ENCODE results near the gene PPP2R2B. TPM values are rescaled to one million over a fixed set of nuclear protein-coding genes. Genes with fewer than 3 reads are reported as not detected.

The PPP2R2B gene
- total and polyA plus RNA-seq, 11 donors, result 0.03 to 2.9 (median 0.30) TPM; not detected in 1

DNA sequence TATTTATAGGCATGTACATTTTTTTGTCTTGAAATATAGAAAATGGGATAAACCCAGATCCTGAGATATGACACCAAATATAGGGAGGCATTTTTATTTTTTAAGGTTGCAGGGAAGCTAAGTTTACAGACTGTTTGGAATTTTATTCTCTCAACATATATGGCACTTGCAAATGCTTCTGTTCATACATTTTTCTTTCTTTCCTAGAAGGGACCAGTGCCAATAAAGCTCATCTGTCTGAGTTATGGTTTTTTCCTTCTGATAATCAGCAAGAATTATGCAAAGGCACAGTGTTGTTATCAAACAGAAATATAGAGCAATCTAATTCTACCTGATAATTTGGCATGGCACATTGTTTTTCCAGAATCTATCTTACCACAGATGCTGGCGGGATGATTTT, 205.7 kb downstream of the PPP2R2B start:
- H3K27ac ChIP-seq, result no peak overlapping the region
- H3K36me3 ChIP-seq, result no peaks in the 10 kb centered on the region
- no peak overlapping the region for H3K4me3 ChIP-seq
- intact Hi-C loops (cut with DNase I), result loop anchor here in 1 of 10 donors (5.0 kb wide), 1 partner anchor 294 kb away; no protein-coding TSS in a partner anchor
- TF ChIP-seq, protein P1, sequence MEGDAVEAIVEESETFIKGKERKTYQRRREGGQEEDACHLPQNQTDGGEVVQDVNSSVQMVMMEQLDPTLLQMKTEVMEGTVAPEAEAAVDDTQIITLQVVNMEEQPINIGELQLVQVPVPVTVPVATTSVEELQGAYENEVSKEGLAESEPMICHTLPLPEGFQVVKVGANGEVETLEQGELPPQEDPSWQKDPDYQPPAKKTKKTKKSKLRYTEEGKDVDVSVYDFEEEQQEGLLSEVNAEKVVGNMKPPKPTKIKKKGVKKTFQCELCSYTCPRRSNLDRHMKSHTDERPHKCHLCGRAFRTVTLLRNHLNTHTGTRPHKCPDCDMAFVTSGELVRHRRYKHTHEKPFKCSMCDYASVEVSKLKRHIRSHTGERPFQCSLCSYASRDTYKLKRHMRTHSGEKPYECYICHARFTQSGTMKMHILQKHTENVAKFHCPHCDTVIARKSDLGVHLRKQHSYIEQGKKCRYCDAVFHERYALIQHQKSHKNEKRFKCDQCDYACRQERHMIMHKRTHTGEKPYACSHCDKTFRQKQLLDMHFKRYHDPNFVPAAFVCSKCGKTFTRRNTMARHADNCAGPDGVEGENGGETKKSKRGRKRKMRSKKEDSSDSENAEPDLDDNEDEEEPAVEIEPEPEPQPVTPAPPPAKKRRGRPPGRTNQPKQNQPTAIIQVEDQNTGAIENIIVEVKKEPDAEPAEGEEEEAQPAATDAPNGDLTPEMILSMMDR (IDR thresholded peaks at IDR 0.05), result no peak
- no peak for TF ChIP-seq POLR2A (IDR thresholded peaks at IDR 0.05)
- ATAC-seq, result no peak
- WGBS, 4 donors, result 78 to 89% (median 82%) methylated on average over 1 of the region's 1 CpG
- peaks cover 0 to 4% (median 0%) of the 10 kb centered on the region in 12 donors for H3K4me1 ChIP-seq
- no peaks in the 10 kb centered on the region for H3K27me3 ChIP-seq
- H3K9me3 ChIP-seq, result no peaks in the 10 kb centered on the region
- DNase-seq, result no peak

DNA sequence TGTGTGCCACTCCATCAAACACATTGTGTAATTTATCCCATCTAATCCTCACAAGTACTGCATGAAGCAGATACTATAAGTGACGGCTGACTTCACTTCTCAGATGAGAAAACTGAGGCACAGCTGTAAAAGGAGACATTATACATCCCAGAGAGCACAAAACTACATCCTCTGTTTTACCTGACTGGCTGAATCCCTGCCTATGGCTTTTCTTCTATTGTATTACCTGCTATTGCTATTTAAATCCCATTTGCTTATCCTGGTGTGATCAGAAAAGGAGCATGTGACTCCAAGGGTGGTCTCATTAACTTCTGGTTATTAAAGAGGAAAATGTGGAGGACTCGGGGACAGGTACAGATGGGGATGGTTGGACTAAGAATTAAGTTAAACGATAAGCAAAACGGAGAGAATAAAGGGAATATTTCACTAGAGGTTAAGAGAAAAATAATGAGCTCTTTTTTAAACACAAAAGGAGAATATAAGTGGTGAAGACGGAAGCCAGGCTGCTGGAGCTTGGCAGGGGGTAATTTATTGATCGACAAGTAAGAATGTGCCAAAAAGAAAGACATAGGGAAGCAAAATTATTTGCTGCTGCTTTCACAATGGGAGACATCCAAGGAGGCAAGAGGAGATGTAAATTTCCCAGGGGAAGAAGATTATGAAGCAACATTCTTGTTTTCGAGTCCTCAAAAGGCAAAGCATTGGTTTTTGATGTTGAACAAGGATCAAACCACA, 206.8 kb downstream of the PPP2R2B start:
- ATAC-seq (no peak), DNase-seq (no peak)
- 70 to 75% (median 71%) methylated on average over 7 of the region's 7 CpGs for WGBS, 4 donors
- Histone ChIP-seq H3K4me3 (no peak overlapping the region), H3K9me3 (no peaks in the 10 kb centered on the region), H3K27me3 (no peaks in the 10 kb centered on the region), H3K36me3 (no peaks in the 10 kb centered on the region), H3K27ac (no peak overlapping the region), H3K4me1 (peaks cover 0 to 4% (median 0%) of the 10 kb centered on the region in 12 donors)
- TF ChIP-seq, protein P1 (IDR thresholded peaks at IDR 0.05), result no peak
- no peak for TF ChIP-seq POLR2A (IDR thresholded peaks at IDR 0.05)
- intact Hi-C loops (cut with DNase I), result loop anchor here in 1 of 10 donors (5.0 kb wide), 1 partner anchor 296 kb away; no protein-coding TSS in a partner anchor

DNA sequence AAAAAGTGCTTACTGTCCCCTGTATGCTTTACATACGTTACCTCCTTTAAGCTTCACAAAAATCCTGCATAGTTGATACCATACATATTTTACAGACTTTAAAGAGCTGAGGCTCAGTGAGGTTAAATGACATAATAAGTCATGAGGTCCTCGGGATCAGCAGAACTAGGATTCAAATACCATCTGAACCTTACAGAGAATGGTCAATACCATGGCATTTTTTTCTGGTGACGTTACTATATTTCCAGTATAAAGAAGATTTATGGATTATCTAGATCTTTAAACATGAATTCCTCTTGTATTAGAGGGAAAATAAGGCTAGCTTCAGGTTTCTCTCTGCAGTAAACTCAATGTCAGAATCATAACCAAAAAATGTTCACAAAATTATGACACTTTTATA, 208.9 kb downstream of the PPP2R2B start:
- Histone ChIP-seq H3K9me3 (no peaks in the 10 kb centered on the region), H3K36me3 (no peaks in the 10 kb centered on the region), H3K4me1 (peaks cover 0 to 4% (median 0%) of the 10 kb centered on the region in 12 donors), H3K27ac (no peak overlapping the region), H3K4me3 (no peak overlapping the region), H3K27me3 (no peaks in the 10 kb centered on the region)
- no peak for ATAC-seq
- no peak for DNase-seq
- WGBS, 4 donors, result 66 to 82% (median 73%) methylated on average over 3 of the region's 3 CpGs
- intact Hi-C loops (cut with DNase I), result loop anchor here in 1 of 10 donors (5.0 kb wide), 1 partner anchor 298 kb away; no protein-coding TSS in a partner anchor
- TF ChIP-seq POLR2A (IDR thresholded peaks at IDR 0.05), result no peak
- TF ChIP-seq, protein P1 (IDR thresholded peaks at IDR 0.05), result no peak

DNA sequence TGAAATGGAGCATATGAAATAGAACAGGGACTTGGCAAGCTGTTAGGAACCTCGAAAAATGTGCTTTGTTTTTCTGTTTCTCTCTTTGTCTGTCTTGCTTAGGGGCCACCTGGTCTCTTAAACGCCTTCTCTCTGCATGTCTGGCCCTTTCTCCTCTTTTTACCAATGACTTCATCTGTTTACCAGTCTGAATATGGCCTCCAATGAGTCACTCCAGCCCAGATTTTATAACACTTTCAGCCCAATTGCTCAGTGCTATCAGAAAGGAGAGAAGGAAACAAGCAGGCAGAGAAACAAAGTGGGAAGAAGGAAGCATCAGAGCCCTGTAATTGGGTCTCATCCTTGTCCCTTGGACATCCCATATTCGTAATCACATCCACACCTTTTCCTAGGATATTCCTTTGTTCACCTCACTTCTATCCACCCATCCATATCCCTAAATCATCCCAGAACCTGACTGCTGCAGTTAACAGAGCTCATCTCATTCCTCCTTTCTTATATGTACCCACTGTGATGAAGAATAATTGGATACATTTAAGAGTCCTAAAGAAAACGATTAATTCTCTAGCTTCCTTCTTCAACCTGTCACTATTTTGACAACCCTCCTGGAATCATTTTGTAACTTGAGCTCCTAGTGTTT, 210.8 kb downstream of the PPP2R2B start:
- Histone ChIP-seq H3K36me3 (no peaks in the 10 kb centered on the region), H3K27ac (peak overlapping the region in 5 of 12 donors; percentile 17 to 66 (median 37)), H3K27me3 (no peaks in the 10 kb centered on the region), H3K9me3 (no peaks in the 10 kb centered on the region), H3K4me3 (no peak overlapping the region), H3K4me1 (no peaks in the 10 kb centered on the region)
- intact Hi-C loops (cut with DNase I), result no loop called here
- 41 to 61% (median 48%) methylated on average over 4 of the region's 4 CpGs for WGBS, 4 donors
- DNase-seq (no peak), ATAC-seq (peak; percentile 61 to 90 (median 78))
- TF ChIP-seq POLR2A (IDR thresholded peaks at IDR 0.05), result no peak

Measured in heart left ventricle (tissue), 16 donors.